K562 (cell line): ENCODE data around the gene PRRT1. TPM values are rescaled to one million over a fixed set of nuclear protein-coding genes. Genes with fewer than 3 reads are reported as not detected.

Source experiments
- ATF1 ChIP-seq, 2 experiments: fragments of 450-650 bp in 1 of 2; IDR thresholded peaks; 2 replicates each; pipeline ENCODE4 v1.6.1; 2016; ENCODE audit warnings: missing compliant biosample characterization in 1 of 2, missing genetic modification characterization in 1 of 2
- BCL6 ChIP-seq: fragments of 250-450 bp; sonication (Bioruptor Pico); IDR thresholded peaks from 2 replicates; pipeline ENCODE4 v1.4.0; 2020
- E2F8 ChIP-seq: fragments of 450-650 bp; IDR thresholded peaks from 2 replicates; pipeline ENCODE4 v1.7.1; 2018; ENCODE audit warnings: mild to moderate bottlenecking, low read depth; ENCODE audit not compliant: partially characterized antibody
- FUS ChIP-seq: fragments of 200-400 bp; formaldehyde crosslinking; optimal IDR thresholded peaks from 2 replicates; pipeline ENCODE3; 2017; ENCODE audit warnings: low read depth, low read length
- HCFC1 ChIP-seq: IDR thresholded peaks from 2 replicates; pipeline ENCODE4 v1.6.1; 2012; ENCODE audit warnings: low read depth, low read length, improper control_type of control experiment
- HDAC8 ChIP-seq: fragments of 450-650 bp; IDR thresholded peaks from 2 replicates; pipeline ENCODE4 v1.6.1; 2016; ENCODE audit warnings: mild to moderate bottlenecking, missing genetic modification characterization, moderate library complexity, missing compliant biosample characterization
- ILF3 ChIP-seq: fragments of 450-650 bp; IDR thresholded peaks from 2 replicates; pipeline ENCODE4 v1.6.1; 2018; ENCODE audit warnings: antibody characterized with exemption, mild to moderate bottlenecking, moderate library complexity, borderline replicate concordance
- LCOR ChIP-seq: sonication (generic); formaldehyde crosslinking; IDR thresholded peaks from 2 replicates; pipeline ENCODE4 v1.8.0; 2022; ENCODE audit warnings: mild to moderate bottlenecking, missing genetic modification reagents
- MTA1 ChIP-seq: fragments of 450-650 bp; IDR thresholded peaks from 2 replicates; pipeline ENCODE4 v1.6.1; 2017; ENCODE audit warnings: borderline replicate concordance
- OTX1 ChIP-seq: fragments of 450-650 bp; formaldehyde crosslinking; IDR thresholded peaks from 2 replicates; pipeline ENCODE4 v1.4.0; 2022; ENCODE audit warnings: mild to moderate bottlenecking
- PTTG1 ChIP-seq: fragments of 450-650 bp; IDR thresholded peaks from 2 replicates; pipeline ENCODE4 v1.6.1; 2016; ENCODE audit warnings: low read depth, mild to moderate bottlenecking, missing genetic modification characterization, missing compliant biosample characterization
- SLC30A9 ChIP-seq: fragments of 250-450 bp; sonication (Bioruptor Pico); IDR thresholded peaks from 2 replicates; pipeline ENCODE4 v1.8.0; 2022; ENCODE audit warnings: mild to moderate bottlenecking, moderate library complexity
- SMAD1 ChIP-seq: fragments of 150-350 bp; IDR thresholded peaks from 2 replicates; pipeline ENCODE4 v1.6.1; 2014; ENCODE audit warnings: low read length, low read depth; ENCODE audit not compliant: partially characterized antibody
- TEAD4 ChIP-seq, 2 experiments: sonication (generic) in 1 of 2; formaldehyde crosslinking in 1 of 2; IDR thresholded peaks; 2 replicates each; pipeline versions ENCODE4 v1.6.1 to v1.8.0; 2012 to 2022; ENCODE audit warnings: borderline replicate concordance in 1 of 2, inconsistent platforms in 1 of 2, low read length in 1 of 2, mild to moderate bottlenecking in 1 of 2, missing genetic modification reagents in 1 of 2
- ZHX1 ChIP-seq: fragments of 150-350 bp; conservative IDR thresholded peaks from 2 replicates; pipeline ENCODE4 v1.6.1; 2014; ENCODE audit warnings: low read length
- ZNF212 ChIP-seq: fragments of 450-650 bp; formaldehyde crosslinking; IDR thresholded peaks from 2 replicates; pipeline ENCODE4 v1.4.0; 2020; ENCODE audit warnings: mild to moderate bottlenecking
- ZNF253 ChIP-seq: fragments of 250-450 bp; sonication (Bioruptor Pico); conservative IDR thresholded peaks from 2 replicates; pipeline ENCODE4 v1.6.1; 2021; ENCODE audit warnings: mild to moderate bottlenecking
- ZNF75A ChIP-seq: fragments of 450-650 bp; formaldehyde crosslinking; IDR thresholded peaks from 2 replicates; pipeline ENCODE4 v1.4.0; 2020; ENCODE audit warnings: mild to moderate bottlenecking
- ZNF785 ChIP-seq: fragments of 250-450 bp; sonication (Bioruptor Pico); IDR thresholded peaks from 2 replicates; pipeline ENCODE4 v1.4.0; 2020; ENCODE audit warnings: mild to moderate bottlenecking
- polyA plus RNA-seq, 8 experiments: library from polyadenylated mRNA; depleted of rRNA in 4 of 8; stranded (reverse) in 5 of 8; unstranded in 3 of 8; fragments of >200 nt; fragmentation: Nextera tagmentation in 2 of 8; fragmentation: Illumina TruSeq in 1 of 8; extraction: Ambion mirVana in 2 of 8; extraction: Trizol in 1 of 8; gene quantifications; 2 replicates each; pipeline versions ENCODE4 v1.2.1 to v1.2.3, GENCODE V29; 2011 to 2014; ENCODE audit warnings: inconsistent platforms in 1 of 8, missing spikeins in 1 of 8
- total RNA-seq, 7 experiments: library from RNA; depleted of rRNA in 6 of 7; stranded (reverse); fragments of >200 nt in 6 of 7; fragmentation: Illumina TruSeq in 2 of 7; extraction: Trizol in 2 of 7; gene quantifications; 2 replicates each; pipeline versions ENCODE4 v1.2.1 to v1.2.3, GENCODE V29; 2011 to 2021; ENCODE audit warnings: low replicate concordance in 1 of 7
- TF ChIP-seq, protein P1 (sequence below): sonication (generic); formaldehyde crosslinking; IDR thresholded peaks from 2 replicates; pipeline ENCODE4 v1.8.1; 2023; ENCODE audit warnings: mild to moderate bottlenecking, missing genetic modification reagents

The PRRT1 gene
- total and polyA plus RNA-seq, 9 of the 15 experiments (the other 6 are each of a cell fraction or from before 2014, with no cell fraction given), result 0.14 to 3.5 (median 0.41) TPM

DNA sequence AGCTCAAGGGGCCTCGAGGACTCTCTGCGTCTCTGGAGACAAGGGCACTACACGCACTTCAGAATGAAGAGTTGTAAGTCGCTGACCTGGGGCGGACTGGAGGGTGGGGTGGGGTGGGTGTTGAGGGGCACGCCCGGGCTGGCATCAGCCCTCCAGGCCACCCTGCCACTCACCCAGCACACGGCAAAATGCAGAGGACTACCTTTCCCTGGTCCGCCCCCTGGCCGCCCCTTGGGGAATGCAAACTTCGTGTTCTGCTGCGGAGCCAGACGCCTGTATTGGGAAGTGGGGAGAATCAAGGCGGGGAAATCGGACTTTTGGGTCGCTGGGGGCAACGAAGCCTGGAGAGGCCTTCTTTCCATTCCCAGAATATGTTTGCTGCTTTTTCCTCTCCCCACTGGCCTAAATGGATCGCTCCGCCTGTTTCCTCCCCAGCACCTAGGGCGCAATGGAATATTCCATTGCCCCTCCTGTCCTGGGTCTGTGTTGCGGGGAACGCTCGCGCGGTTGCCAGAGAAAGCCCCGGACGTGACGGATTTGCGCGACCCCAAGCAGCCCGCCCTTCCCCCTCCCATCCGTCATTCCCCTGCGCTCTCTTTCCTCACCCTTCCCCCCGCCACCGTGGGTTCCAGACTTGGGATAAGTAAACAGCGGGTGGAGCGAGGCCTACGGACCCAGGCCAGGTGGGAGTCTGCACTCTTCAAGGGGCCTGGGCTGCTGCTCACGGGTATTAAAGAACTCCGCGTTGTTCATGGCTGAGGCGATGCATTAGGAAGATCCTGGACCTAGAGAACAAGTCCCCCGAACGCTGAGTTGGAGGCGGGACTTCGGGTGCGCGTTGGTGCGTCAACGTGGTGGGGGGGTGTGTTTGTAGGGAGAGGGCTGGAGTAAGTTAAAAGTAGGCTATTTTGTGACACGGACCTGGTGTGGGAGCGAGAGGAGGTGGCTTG, 2.1 kb upstream of the PRRT1 start, which contains the start of gene PPT2 (continued):
- TF ChIP-seq, protein P1, sequence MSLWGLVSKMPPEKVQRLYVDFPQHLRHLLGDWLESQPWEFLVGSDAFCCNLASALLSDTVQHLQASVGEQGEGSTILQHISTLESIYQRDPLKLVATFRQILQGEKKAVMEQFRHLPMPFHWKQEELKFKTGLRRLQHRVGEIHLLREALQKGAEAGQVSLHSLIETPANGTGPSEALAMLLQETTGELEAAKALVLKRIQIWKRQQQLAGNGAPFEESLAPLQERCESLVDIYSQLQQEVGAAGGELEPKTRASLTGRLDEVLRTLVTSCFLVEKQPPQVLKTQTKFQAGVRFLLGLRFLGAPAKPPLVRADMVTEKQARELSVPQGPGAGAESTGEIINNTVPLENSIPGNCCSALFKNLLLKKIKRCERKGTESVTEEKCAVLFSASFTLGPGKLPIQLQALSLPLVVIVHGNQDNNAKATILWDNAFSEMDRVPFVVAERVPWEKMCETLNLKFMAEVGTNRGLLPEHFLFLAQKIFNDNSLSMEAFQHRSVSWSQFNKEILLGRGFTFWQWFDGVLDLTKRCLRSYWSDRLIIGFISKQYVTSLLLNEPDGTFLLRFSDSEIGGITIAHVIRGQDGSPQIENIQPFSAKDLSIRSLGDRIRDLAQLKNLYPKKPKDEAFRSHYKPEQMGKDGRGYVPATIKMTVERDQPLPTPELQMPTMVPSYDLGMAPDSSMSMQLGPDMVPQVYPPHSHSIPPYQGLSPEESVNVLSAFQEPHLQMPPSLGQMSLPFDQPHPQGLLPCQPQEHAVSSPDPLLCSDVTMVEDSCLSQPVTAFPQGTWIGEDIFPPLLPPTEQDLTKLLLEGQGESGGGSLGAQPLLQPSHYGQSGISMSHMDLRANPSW (CRISPR knock-in tag), result peak; percentile 90; the same call in 1 of the 2 replicates
- TF ChIP-seq ZNF212 (CRISPR knock-in tag) (no peak), MTA1 (peak; percentile 98), ZHX1 (no peak), HCFC1 (peak; percentile 83), E2F8 (peak; percentile 83), SMAD1 (no peak), SLC30A9 (CRISPR knock-in tag) (no peak), OTX1 (CRISPR knock-in tag) (peak; percentile 15; the same call in 1 of the 2 replicates), LCOR (CRISPR knock-in tag) (peak; percentile 78), HDAC8 (tag) (no peak), ZNF785 (CRISPR knock-in tag) (no peak), PTTG1 (no peak), ZNF253 (CRISPR knock-in tag) (no peak), ILF3 (no peak), BCL6 (CRISPR knock-in tag) (no peak), FUS (no peak), ZNF75A (CRISPR knock-in tag) (no peak), TEAD4 (IDR thresholded peaks at IDR 0.05; ENCODE audit: low read length) (no peak; the same call in 1 of the 2 replicates), TEAD4 (CRISPR knock-in tag; IDR thresholded peaks at IDR 0.05; ENCODE audit: borderline replicate concordance) (0 out of 2 replicates have a peak, but pooled peaks have one; percentile 7), ATF1 (CRISPR knock-in tag; IDR thresholded peaks at IDR 0.05) (peak; percentile 91), ATF1 (tag; IDR thresholded peaks at IDR 0.05) (peak; percentile 98)
